ENCODE results near the gene DISP3.
A peak's percentile ranks its signal among the peaks of the same experiment; 100 is the strongest.

Gene DISP3

DNA sequence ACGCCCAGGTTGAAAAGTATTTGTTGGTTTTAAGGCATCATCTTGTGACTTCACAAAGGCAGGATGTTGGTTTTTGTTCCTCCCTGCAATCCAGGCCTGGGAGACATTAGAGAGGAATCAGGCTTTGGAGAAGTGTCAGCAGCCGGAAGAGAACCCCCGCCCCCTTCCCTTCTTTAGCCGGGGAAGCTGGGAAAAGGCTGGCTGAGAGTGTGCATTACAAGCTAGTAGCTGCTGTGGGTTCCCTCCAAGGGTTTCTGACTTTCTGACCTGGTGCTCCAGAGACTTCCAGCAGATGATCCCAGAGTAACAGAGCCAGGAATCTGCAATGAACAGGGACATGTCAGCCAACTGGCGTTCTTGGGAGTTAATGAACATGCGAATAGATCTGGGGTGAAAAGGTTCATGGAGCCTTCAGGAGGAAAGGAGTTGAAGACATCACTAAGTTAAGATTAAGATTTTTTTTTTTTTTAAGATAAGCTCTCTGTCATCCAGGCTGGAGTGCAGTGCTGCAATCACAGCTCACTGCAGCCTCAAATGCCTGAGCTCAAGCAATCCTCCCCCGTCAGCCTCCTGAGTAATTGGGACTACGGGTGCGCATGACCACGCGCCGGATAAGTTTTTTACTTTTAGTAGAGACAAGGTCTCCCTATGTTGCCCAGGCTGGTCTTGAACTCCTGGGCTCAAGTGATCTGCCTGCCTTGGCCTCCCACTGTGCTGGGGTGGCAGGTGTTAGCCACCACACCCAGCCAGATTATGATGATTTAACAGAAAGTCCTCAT, 7.5 kb downstream of the DISP3 start:
- no peak for DNase-seq (ENCODE audit: low read depth in 2 of 2)

DNA sequence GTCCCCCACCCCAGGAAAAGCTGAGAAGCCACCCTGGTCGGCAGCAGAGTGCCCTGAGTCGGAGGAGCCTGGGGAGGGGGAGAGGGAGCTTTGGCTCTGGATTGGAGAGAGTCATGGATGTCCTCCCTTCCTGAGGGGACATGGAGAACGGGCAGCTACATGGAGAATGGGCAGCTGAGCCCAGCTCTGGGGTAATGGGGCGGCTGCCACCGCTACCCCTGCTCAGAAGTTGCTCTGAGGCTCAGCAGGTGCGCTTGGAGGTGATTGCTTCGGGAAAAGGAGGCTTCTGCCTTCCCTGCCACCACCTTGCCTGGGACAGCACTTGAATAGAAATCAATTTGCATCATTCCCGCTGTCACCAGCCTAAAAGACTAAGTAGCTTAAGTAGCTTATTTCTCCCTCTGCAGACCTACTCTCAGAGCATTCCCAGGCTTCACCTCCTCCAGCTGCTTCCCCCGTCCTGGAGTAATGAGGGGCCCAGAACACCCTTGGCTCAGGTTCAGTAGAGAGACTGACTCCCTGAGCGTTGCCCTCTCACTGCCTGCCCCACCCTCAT, 8.3 kb downstream of the DISP3 start:
- DNase-seq (ENCODE audit: low read depth in 2 of 2), result no peak

DNA sequence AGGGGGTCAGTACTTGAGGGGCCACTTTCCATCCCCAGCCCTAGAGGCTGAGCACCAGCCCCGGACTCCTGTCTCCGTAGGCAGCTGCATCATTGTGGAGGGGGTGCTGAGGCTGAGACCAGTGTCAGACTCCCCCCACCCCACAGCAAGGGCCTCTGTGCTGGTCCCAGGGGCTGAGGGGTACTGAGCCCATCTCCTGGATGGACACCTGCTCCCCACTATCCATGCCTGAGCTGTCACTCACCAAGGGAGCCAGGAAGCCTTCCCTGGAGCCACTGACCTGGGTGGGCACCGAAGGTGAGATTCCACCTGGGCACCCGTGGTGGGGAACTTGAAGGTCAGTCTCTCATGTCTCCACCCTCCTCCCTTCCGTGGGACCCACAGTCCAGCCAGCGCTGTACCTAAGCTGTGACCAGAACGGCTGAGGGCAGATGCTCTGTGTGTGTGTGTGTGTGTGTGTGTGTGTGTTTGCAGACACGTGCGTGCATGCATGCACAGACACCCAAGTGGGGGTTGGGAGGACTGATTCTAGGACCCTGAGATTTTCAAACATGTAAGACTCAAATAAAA, 9.3 kb downstream of the DISP3 start:
- no peak for DNase-seq (ENCODE audit: low read depth in 2 of 2)

DNA sequence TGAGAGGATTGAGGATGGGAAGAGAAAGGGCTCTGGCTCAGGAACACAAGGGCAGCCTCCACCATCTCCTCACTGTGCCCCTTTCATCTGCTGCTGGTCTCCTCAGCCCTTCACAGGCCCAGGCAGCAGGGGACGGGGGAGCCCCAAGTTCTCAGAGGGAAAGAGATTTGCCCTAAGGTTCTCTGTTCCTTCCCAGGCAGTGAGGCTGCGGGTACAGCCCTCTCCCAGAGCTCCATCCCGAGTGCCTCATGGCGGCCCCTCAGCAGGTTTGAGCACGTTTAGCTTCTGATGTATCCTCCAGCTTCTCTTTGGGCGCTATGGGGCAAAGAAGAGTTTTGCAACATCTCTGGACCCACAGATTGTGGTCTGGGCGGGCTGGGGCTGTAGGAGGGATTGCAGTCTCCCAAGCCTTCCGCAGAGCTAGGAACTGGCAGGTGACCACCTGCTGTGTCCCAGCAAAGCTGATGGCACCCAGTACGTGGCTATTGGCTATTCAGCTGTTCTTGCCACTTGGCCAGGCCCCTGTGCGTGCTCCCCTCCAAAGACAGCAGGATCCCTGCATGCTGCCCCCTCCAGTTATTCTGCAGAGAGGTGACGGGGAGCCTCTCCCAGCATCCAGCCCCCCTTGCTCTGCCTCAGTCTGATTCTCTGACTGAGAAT, 10.1 kb downstream of the DISP3 start:
- no peak for DNase-seq (ENCODE audit: low read depth in 2 of 2)

DNA sequence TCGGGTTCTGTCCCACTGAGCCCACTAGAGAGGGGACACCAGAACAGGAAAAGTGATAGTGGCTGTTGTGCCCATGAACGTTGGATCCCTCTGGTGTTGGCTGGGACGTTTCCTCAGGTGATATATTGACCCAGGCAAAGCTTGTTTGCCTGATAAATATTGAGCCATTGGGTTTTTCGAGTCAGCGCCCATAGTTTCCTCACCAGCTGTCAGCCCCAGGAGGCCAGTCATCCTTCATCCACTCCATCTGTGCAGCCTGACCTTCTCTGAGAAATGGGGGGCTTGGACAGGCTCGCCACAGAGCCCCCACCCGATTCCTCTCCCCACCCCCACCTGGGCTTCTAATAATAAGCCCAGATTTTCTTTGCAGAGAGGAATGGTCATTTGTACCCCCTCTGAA, 13.3 kb downstream of the DISP3 start:
- no peak for DNase-seq (ENCODE audit: low read depth in 2 of 2)

DNA sequence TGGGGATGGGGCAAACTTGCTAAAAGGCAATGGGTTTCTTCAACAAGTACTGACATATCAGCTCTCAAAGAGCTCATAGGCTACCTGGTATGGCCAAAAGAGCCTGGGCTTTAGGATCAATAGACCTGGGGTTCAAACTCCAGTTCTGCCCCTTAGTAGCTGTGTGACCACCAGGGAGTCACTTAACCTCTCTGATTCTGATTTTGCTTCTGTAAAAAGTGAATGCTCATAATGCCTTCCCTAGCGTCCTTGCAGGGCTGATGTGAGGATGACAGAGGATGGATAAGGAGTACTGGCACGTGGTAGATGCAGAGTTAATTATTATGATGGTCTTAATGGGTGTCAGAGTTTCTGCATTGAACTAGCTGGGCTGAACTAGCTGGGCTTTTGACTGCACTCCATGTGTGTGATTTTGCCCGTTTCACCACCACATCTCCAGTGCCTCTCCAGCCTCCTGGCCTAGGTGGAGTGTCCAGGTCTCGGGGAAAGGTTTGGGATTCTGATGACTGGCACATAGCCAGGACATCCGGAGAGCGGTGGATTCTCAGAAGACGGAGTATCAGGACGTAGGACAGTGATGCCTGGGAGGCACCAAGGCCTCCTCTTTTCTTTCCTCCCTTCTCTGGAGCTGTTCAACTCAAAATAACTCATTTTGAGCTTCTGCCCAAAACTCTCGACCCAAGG, 15.2 kb downstream of the DISP3 start:
- DNase-seq (ENCODE audit: low read depth in 2 of 2), result no peak

DNA sequence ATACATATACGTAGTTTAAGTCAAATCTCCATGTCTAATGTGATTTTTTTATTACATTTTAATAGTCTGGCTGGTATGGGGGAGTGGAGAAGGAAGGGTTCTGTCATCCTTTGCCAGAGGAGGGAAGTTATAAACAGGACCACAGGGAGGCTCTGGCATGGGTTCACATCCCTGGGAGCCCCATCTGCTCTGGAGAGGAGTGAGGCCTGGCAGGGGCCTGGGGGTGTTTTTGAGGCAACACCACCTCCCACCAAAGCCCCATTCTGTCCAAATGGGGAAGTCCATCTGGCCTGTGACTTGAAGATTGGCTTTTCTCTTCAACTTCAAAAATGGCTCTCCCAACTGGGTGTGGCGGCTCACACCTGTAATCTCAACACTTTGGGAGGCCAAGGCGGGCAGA, 15.8 kb downstream of the DISP3 start:
- no peak for DNase-seq (ENCODE audit: low read depth in 2 of 2)

DNA sequence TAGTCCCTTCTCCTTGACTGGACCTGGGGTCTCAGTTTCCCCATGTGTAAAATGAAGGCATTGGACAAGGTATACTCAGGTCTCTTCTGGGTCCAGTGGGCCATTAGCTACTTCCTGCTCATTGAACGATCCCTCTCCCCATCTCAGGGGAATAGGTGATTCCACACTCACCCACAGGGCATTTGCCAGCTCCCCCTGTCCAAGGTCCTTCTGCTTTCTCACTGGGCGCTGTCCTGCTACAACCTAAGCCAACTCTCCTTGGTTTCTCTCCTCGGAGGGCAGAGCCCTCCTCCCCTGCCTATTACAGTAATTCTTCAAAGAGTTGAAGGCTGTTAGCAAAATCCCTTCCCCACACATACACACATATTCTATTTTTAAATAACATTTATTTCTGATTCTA, 16.6 kb downstream of the DISP3 start:
- DNase-seq (ENCODE audit: low read depth in 2 of 2), result no peak

DNA sequence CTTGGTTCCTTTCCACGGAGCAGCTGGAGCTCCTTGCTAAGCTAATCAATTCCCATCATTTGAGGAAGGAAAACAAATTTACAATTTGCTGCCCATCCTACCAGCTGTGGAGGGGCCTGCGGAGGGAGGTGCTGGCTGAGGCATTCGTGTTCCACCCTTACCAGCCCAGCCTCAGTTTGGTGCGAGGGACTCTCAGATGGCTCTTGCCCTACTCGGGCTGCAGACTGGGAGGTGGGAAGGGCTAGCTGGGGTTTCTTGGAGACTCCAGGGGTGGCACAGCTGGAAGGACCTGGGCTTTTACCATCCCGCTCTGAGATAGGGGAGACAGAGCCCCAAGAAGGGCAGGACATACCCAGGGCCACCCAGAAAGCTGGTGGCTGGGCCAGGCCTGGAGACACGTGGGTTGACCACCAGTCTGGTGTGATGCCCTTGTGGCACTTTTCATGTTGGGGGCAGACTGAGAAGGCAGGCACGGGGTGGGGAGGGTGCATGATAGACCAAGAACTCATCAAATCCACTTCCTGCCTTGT, 17.7 kb downstream of the DISP3 start:
- DNase-seq (ENCODE audit: low read depth in 2 of 2), result no peak

DNA sequence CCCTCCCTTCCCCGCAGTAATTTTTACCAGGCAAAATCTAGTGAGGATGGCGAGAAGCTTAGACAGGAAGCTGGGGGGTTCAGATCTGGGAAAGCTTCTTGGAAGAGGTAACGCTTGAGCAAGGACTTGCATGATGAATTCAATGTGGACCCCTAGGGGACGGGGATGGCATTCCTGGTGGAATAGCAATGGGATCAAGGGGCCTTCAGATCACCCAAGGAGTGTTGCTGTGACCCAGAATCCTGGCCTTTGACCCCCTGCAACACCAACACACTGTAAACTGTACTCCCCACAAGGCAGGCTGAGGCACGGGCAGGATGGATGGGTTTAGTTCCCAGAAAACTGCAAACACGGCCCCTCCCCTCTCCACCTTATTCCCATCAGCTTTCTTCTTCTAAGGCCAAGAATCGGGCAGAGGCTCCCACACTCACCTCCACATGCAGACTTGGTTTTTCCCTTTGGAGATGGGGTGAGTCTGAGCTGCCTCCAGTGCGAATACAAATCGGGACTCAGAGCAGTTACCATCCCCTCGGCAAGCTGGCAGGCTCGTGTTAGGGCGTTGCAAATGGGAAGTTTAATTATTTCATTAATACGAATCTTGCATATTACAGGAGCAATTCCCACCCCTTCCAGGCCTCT, 20.1 kb downstream of the DISP3 start:
- no peak for DNase-seq (ENCODE audit: low read depth in 2 of 2)

DNA sequence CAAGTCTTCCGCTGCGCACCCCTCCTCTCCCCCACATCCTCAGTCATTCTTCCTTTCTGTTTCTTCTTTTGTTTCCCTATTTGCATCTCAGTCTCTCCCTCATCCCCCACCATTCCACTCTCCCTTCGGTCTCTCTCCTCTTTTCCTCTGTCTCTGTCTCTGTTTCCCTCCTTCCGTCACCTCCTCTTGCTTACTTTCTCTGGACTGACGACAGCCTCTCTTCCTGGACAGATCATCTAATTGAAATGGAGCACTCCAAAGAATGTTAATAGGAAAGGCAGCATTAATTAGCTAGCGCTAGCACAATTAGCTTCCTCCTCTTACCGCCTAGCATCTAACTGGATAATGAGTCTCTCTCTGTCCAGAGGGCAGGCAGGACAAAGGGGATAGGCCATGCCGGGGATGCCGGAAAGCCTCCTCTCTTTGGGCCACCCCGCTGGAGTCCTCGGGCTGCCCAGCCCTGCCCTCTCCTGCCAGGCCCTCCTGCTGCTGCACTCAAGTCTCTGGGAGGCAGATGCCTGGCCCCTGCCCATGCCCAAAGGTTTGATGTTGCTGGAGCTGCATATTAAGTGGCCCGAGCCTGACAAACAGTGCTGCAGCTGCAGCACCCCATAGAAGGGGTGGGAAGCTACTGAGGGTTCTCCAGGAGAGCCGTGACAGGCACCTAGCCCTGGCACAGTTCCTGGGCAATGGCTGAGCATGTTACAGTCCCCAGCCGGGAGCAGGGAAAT, 20.8 kb downstream of the DISP3 start:
- no peak for DNase-seq (ENCODE audit: low read depth in 2 of 2)

DNA sequence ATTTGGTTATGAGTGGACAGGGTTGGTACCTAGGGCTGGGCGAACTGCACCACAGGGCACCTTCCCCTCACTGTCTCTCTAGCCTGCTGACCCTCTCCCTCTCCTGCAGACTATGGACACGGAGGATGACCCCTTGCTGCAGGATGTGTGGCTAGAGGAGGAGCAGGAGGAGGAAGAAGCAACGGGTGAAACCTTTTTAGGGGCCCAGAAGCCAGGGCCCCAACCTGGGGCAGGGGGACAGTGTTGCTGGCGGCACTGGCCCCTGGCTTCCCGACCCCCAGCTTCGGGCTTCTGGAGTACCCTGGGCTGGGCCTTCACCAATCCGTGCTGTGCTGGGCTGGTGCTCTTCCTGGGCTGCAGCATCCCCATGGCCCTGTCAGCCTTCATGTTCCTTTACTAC, 21.9 kb downstream of the DISP3 start:
- no peak for DNase-seq (ENCODE audit: low read depth in 2 of 2)

DNA sequence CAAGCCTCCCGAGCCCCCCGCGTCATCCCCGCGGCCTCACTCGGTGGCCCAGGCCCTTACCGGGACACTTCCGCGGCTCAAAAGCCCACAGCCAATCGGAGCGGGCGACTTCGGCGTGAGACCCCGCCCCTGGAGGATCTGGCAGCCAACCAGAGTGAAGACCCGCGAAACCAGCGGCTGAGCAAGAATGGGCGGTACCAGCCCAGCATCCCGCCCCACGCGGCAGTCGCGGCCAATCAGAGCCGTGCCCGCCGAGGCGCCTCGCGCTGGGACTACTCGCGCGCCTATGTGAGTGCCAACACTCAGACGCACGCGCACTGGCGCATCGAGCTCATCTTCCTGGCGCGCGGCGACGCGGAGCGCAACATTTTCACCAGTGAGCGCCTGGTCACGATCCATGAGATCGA, 22.5 kb downstream of the DISP3 start:
- peak in 1 of 2 donors; percentile 7 for DNase-seq (ENCODE audit: low read depth in 2 of 2)

DNA sequence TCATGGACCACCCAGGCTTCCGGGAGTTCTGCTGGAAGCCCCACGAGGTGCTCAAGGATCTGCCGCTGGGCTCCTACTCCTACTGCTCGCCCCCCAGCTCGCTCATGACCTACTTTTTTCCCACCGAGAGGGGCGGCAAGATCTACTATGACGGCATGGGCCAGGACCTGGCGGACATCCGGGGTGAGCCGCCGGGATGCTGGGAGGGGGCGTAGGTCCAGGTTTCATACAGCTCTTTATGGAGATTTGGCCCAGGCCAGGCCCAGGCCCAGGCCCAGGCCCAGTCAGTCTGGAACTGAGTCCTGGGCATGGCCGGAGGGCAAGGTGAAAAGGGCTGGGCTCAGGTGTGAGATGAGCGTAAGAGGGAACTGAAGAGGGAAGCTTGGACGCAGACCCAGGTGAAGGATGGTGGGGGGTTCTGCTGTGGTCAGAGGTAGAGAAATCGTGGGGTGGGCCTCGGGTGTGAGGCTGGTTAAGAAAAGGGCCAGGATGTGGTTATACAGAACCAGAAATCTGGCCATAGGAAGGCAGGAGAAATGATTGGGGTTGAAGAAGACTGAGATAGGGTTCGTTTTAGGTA, 23.0 kb downstream of the DISP3 start:
- DNase-seq (ENCODE audit: low read depth in 2 of 2), result no peak

DNA sequence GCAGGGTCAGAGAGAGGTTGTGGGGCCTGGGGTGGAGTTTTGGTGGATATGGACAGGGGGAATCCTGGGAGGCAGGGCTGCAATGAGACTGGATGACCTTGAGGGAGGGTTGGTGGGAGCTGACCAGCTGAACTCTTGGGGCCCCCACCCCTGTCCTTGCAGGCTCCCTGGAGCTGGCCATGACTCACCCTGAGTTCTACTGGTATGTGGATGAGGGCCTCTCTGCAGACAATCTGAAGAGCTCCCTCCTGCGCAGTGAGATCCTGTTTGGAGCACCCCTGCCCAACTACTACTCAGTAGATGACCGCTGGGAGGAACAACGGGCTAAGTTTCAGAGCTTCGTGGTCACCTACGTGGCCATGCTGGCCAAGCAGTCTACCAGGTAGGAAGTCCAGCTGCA, 23.6 kb downstream of the DISP3 start:
- DNase-seq (ENCODE audit: low read depth in 2 of 2), result no peak

DNA sequence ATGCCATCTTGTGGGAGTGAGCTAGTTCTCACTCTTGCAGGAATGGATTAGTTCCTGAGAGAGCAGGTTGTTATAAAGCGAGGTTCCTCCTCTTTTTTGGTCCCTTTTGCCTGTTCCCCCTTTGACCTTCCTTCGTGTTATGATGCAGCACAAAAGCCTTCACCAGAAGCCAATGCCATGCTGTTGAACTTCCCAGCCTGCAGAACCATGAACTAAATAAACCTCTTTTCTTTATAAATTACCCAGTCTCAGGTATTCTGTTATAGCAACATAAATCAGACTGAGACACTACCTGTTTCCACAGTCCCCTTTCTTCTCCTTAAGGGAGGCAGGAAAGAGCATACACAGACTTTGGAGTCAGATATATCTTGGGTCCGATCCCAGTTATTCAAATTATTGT, 25.6 kb downstream of the DISP3 start:
- no peak for DNase-seq (ENCODE audit: low read depth in 2 of 2)

DNA sequence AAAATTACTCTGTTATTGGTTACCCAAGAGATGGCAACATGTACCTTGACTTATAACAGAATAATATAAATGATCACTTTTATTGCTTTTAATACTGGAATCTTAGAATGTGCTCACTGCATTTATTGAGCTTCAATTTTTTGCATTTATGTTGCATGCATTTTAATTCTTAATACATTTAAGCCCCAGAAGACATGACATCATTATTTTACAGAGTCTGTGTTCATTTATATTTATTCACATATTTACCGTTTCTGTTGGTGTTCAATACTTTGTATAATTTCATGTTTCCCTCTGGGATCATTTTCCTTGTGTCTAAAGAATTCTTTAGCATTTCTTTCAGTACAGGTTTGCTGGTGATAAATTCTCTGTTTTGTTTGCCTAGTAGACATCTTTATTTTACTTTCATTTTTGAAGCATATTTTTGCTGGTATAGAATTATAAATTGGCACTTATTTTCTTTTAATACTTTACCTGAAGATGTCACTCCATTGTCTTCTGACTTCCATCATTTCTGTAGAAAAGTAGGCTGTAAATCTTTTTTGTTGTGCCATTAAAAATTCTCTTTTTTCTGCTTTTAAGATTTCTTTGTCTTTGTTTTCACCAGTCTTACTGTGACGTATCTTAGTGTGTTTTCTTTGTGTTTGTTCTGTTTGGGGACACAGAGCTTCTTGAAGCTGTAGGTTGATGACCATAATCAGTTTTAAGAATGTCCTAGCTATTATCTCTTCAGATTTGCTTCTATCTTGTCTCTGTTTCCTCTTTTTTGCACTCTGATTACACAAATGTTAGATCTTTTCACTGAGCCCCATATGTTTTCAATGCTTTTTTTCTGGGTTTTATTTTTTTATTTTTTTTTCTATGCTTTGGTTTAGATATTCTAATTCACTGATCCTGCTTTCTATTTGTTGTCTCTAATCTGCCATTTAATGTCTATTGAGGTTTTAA, 26.9 kb downstream of the DISP3 start:
- DNase-seq (ENCODE audit: low read depth in 2 of 2), result no peak

DNA sequence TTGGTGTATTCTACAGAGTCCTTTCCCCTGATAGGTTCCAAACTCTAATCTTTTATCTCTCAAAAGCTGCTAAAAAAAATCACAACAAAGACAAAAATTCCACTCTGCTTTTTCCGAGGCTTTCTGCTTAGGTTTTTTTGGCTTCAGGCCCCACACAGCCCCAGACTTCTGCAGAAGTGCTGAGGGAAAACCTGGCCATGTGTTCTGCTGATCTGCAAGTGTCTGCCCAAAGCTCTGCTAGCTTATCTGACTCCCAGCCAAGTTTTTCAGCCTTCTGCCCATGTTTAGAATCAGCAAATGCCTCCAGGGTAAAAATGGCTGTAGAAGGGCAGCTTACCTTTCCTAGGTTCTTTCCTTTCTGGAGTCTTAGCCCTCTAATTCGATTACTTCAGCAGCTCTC, 28.4 kb downstream of the DISP3 start:
- no peak for DNase-seq (ENCODE audit: low read depth in 2 of 2)

DNA sequence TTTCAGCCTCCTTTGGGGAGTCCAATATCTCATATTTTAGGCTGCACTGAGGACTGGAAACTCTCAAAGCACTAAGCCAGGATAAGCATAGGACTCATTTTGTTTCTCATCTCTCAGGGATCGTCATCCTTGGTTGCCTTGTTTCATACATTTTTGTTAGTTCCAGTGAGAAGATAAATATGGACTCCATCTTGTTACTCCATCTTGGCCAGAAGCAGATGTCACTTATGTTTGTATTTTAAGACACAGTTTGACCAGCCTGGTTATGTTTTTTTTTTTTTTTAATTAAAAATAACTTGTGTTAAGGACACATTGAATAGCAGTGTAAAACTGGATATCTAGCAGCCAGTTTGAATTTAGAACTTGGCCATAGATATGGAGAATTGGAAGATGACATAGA, 34.7 kb downstream of the DISP3 start:
- no peak for DNase-seq (ENCODE audit: low read depth in 2 of 2)

Measured in stimulated activated CD4-positive, alpha-beta T cell treated with anti-CD3 and anti-CD28 coated beads, Interleukin-15, amount 100 ng/mL, for 48 hours (primary cell).